Right atrium auricular region (tissue), 2 donors: ENCODE results near the gene KCNA2. TPM values are rescaled to one million over a fixed set of nuclear protein-coding genes. Genes with fewer than 3 reads are reported as not detected.

Experiments
- DNase-seq: peaks from one replicate; pipeline ENCODE4 v3.0.0-alpha.2; 2019; ENCODE audit warnings: low spot score
- H3K27ac ChIP-seq, 2 donors: fragments of 200-600 bp; sonication (generic); 1 replicate in 1 of 2; 2 replicates in 1 of 2; pipeline ENCODE4 v1.5.1; 2016 to 2019
- H3K27me3 ChIP-seq, 2 donors: fragments of 200-600 bp; sonication (generic); one replicate each; pipeline versions ENCODE4 v1.5.1 to v1.6.0; 2017 to 2019
- H3K36me3 ChIP-seq: fragments of 200-600 bp; sonication (generic); one replicate; pipeline ENCODE4 v1.5.1; 2016
- H3K4me1 ChIP-seq, 2 donors: fragments of 200-600 bp; sonication (generic); one replicate each; pipeline versions ENCODE4 v1.5.1 to v1.6.0; 2017 to 2019
- H3K4me3 ChIP-seq, 2 donors: fragments of 200-600 bp; sonication (generic); 1 replicate in 1 of 2; 2 replicates in 1 of 2; pipeline ENCODE4 v1.5.1; 2017 to 2019; ENCODE audit warnings: mild to moderate bottlenecking in 1 of 2, moderate library complexity in 1 of 2
- H3K9me3 ChIP-seq, 2 donors: fragments of 200-600 bp; sonication (generic); one replicate each; pipeline ENCODE4 v1.5.1; 2019
- CTCF ChIP-seq, 2 donors: fragments of 200-600 bp; sonication (generic); IDR thresholded peaks; one replicate each; pipeline ENCODE4 v1.5.1; 2019; ENCODE audit warnings: antibody characterized with exemption in 2 of 2
- total RNA-seq, 2 donors: library from RNA; depleted of rRNA; stranded (reverse); fragments of >200 nt; gene quantifications; one replicate each; pipeline ENCODE4 v1.1.0, GENCODE V29; 2016

The KCNA2 gene
- total RNA-seq, 2 donors from 2014 or later = 0.28 to 0.78 TPM

- H3K36me3 ChIP-seq = no peaks in the 10 kb centered on the region
- H3K4me3 ChIP-seq = no peak overlapping the region
- no peak for DNase-seq
- no peaks in the 10 kb centered on the region for H3K9me3 ChIP-seq
- no peak for TF ChIP-seq CTCF (IDR thresholded peaks at IDR 0.05)
- no peaks in the 10 kb centered on the region for H3K27me3 ChIP-seq
- peaks cover 0 to 17% of the 10 kb centered on the region in 2 donors for H3K4me1 ChIP-seq
- H3K27ac ChIP-seq = no peak overlapping the region
Measured at GRCh38 chr1:110645211-110645610, 39.1 kb upstream of the KCNA2 start.

- no peaks in the 10 kb centered on the region for H3K27me3 ChIP-seq
- no peak for TF ChIP-seq CTCF (IDR thresholded peaks at IDR 0.05)
- no peak for DNase-seq
- peaks cover 0 to 27% of the 10 kb centered on the region in 2 donors for H3K4me1 ChIP-seq
- no peak overlapping the region for H3K27ac ChIP-seq
- no peak overlapping the region for H3K4me3 ChIP-seq
- H3K36me3 ChIP-seq = no peaks in the 10 kb centered on the region
- no peaks in the 10 kb centered on the region for H3K9me3 ChIP-seq
Measured at GRCh38 chr1:110643879-110644472, 37.8 kb upstream of the KCNA2 start.

GRCh38 chr1:110639724-110640386 is 33.7 kb upstream of the KCNA2 start:
- no peak for TF ChIP-seq CTCF (IDR thresholded peaks at IDR 0.05)
- Histone ChIP-seq H3K9me3 (no peaks in the 10 kb centered on the region), H3K27ac (peak overlapping the region in 1 of 2 donors; percentile 24), H3K4me1 (peaks cover 0 to 29% of the 10 kb centered on the region in 2 donors), H3K4me3 (no peak overlapping the region), H3K36me3 (no peaks in the 10 kb centered on the region), H3K27me3 (no peaks in the 10 kb centered on the region)
- no peak for DNase-seq

GRCh38 chr1:110638556-110638955 is 32.4 kb upstream of the KCNA2 start:
- TF ChIP-seq CTCF (IDR thresholded peaks at IDR 0.05) = no peak
- no peak overlapping the region for H3K27ac ChIP-seq
- no peak for DNase-seq
- H3K4me1 ChIP-seq = peaks cover 0 to 42% of the 10 kb centered on the region in 2 donors
- H3K27me3 ChIP-seq = no peaks in the 10 kb centered on the region
- H3K4me3 ChIP-seq = no peak overlapping the region
- no peaks in the 10 kb centered on the region for H3K9me3 ChIP-seq
- H3K36me3 ChIP-seq = no peaks in the 10 kb centered on the region

GRCh38 chr1:110638058-110638457 is 31.9 kb upstream of the KCNA2 start:
- Histone ChIP-seq H3K36me3 (no peaks in the 10 kb centered on the region), H3K27me3 (no peaks in the 10 kb centered on the region), H3K4me3 (no peak overlapping the region), H3K4me1 (peaks cover 0 to 44% of the 10 kb centered on the region in 2 donors), H3K27ac (no peak overlapping the region), H3K9me3 (no peaks in the 10 kb centered on the region)
- peak in 1 of 2 donors; percentile 9 for TF ChIP-seq CTCF (IDR thresholded peaks at IDR 0.05)
- no peak for DNase-seq
